HepG2 (cell line): ENCODE measurements around the gene DSE. TPM values are rescaled to one million over a fixed set of nuclear protein-coding genes. Genes with fewer than 3 reads are reported as not detected.

Experiments
- ATAC-seq: fragments of 200-7000 bp; cut with Tn5 transposase; 3 replicates; pipeline ENCODE4 v1.9.1; 2020; ENCODE audit warnings: mild to moderate bottlenecking, moderate library complexity
- BruUV-seq: library from RNA; stranded (reverse); fragments of 400-500 nt; replicated peaks from 2 replicates; lab custom pipeline; 2021; lab: Mats Ljungman, UMichigan
- CTCF ChIA-PET: fragments of 300-600 bp; formaldehyde crosslinking; extraction: SDS; loops from one replicate; lab custom pipeline; 2021; ENCODE audit warnings: low total read pairs, inconsistent platforms, low intra/inter-chr PET ratio; lab: Yijun Ruan, JAX
- POLR2A ChIA-PET: fragments of 350-600 bp; sonication (Branson Sonifier 250); formaldehyde crosslinking; loops from one replicate; lab custom pipeline; 2020; ENCODE audit warnings: antibody characterized with exemption, inconsistent platforms; lab: Yijun Ruan, JAX
- DNase-seq: peaks from one replicate; pipeline ENCODE4 v3.0.0-alpha.2; 2015; ENCODE audit warnings: low spot score
- FAIRE-seq: peaks from 3 replicates; lab custom pipeline; 2011; peaks lifted over from hg19 to GRCh38; lab: Jason Lieb, UNC
- H2AFZ ChIP-seq: one replicate; pipeline ENCODE4 v1.6.1; 2011; ENCODE audit warnings: low read length, inconsistent platforms
- H3K27ac ChIP-seq: fragments of 300-600 bp; 3 replicates; pipeline ENCODE4 v1.8.0; 2011; ENCODE audit warnings: mixed run types, mild to moderate bottlenecking, mixed read lengths, low read length, inconsistent platforms; ENCODE audit not compliant: insufficient read depth; ENCODE audit errors: extremely low read length
- H3K27me3 ChIP-seq, 2 experiments: fragments of 200-600 bp in 1 of 2; 2 replicates in 1 of 2; 3 replicates in 1 of 2; pipeline versions ENCODE4 v1.6.0 to v1.8.0; 2011; ENCODE audit warnings: low read length in 2 of 2, mild to moderate bottlenecking in 2 of 2, moderate library complexity in 2 of 2, inconsistent platforms in 1 of 2; ENCODE audit not compliant: insufficient read depth in 2 of 2, control insufficient read depth in 1 of 2
- H3K36me3 ChIP-seq, 2 experiments: fragments of 200-600 bp in 1 of 2; replicated peaks in 1 of 2; 2 replicates in 1 of 2; 3 replicates in 1 of 2; pipeline versions ENCODE4 v1.5.1 to v1.8.0; 2011; ENCODE audit warnings: low read length in 2 of 2, inconsistent platforms in 1 of 2; ENCODE audit not compliant: insufficient read depth in 2 of 2, control insufficient read depth in 1 of 2
- H3K4me1 ChIP-seq: 2 replicates; pipeline ENCODE4 v1.5.1; 2012; ENCODE audit warnings: low read length, inconsistent platforms; ENCODE audit not compliant: insufficient read depth
- H3K4me2 ChIP-seq: 2 replicates; pipeline ENCODE4 v1.6.0; 2011; ENCODE audit warnings: low read depth, low read length, inconsistent platforms
- H3K4me3 ChIP-seq, 3 experiments: fragments of 200-600 bp in 1 of 3; sonication (generic), shearing (Covaris generic) in 1 of 3; replicated peaks in 1 of 3; 2 replicates each; pipeline ENCODE4 v1.5.1; 2011 to 2016; ENCODE audit warnings: low read length in 3 of 3, inconsistent platforms in 2 of 3, low read depth in 2 of 3, mild to moderate bottlenecking in 2 of 3, control low read depth in 1 of 3, mixed read lengths in 1 of 3; ENCODE audit not compliant: insufficient read depth in 1 of 3
- H3K79me2 ChIP-seq: one replicate; pipeline ENCODE4 v1.6.1; 2011; ENCODE audit warnings: low read length, inconsistent platforms; ENCODE audit not compliant: insufficient read depth
- H3K9ac ChIP-seq: 2 replicates; pipeline ENCODE4 v1.6.0; 2011; ENCODE audit warnings: mild to moderate bottlenecking, low read depth, low read length, inconsistent platforms; ENCODE audit not compliant: insufficient read depth
- H3K9me3 ChIP-seq: 2 replicates; pipeline ENCODE4 v1.5.1; 2012; ENCODE audit warnings: mild to moderate bottlenecking, low read length
- H4K20me1 ChIP-seq: 2 replicates; pipeline ENCODE4 v1.6.0; 2011; ENCODE audit warnings: inconsistent platforms, mild to moderate bottlenecking, low read length, moderate library complexity; ENCODE audit not compliant: insufficient read depth
- CREBL2 ChIP-seq: sonication (generic); formaldehyde crosslinking; IDR thresholded peaks from 2 replicates; pipeline ENCODE4 v1.8.1; 2023; ENCODE audit warnings: missing genetic modification reagents, mild to moderate bottlenecking, borderline replicate concordance
- HBP1 ChIP-seq: IDR thresholded peaks from 2 replicates; pipeline ENCODE4 v1.6.1; 2016; ENCODE audit warnings: low read depth, control low read depth
- MNT ChIP-seq: fragments of 450-650 bp; IDR thresholded peaks from 2 replicates; pipeline ENCODE4 v1.6.1; 2016
- ZNF253 ChIP-seq: sonication (generic); formaldehyde crosslinking; IDR thresholded peaks from 2 replicates; pipeline ENCODE4 v1.8.0; 2022; ENCODE audit warnings: mild to moderate bottlenecking, missing genetic modification reagents, borderline replicate concordance
- WGBS: methylation state at CpG from one replicate; pipeline ENCODE4 v1.1.6; 2017; ENCODE audit warnings: low lambda C conversion rate; 5-methylcytosine and 5-hydroxymethylcytosine counted together
- in situ Hi-C: cut with HindIII; loops from 2 replicates; pipeline ENCODE4 v1.10.0; 2017; ENCODE audit warnings: low pct_unique_long_range_greater_than_20kb; ENCODE audit not compliant: extremely low pct_ligation_motif_present
- intact Hi-C: fragments of 100-400 bp; cut with micrococcal nuclease; formaldehyde crosslinking; loops from one replicate; pipeline ENCODE4 v1.10.0; 2022; ENCODE audit not compliant: unreplicated experiment
- polyA plus RNA-seq, 8 experiments: library from polyadenylated mRNA; depleted of rRNA in 3 of 8; stranded (reverse) in 7 of 8; unstranded in 1 of 8; fragments of >200 nt; fragmentation: Illumina TruSeq in 4 of 8; extraction: Trizol in 4 of 8; gene quantifications; 2 replicates each; pipeline versions ENCODE4 v1.2.1 to v1.2.3, GENCODE V29; 2011 to 2016; ENCODE audit warnings: low read depth in 4 of 8, missing spikeins in 1 of 8, mixed read lengths in 1 of 8; ENCODE audit not compliant: insufficient read depth in 1 of 8
- total RNA-seq, 5 experiments: library from RNA; depleted of rRNA; stranded (reverse); fragments of >200 nt; fragmentation: Illumina TruSeq; extraction: Trizol; gene quantifications; 2 replicates each; pipeline ENCODE4 v1.2.3, GENCODE V29; 2016; ENCODE audit warnings: low read depth in 1 of 5

The DSE gene
- total and polyA plus RNA-seq, 2 of the 13 experiments (the other 11 are each of a cell fraction or from before 2014, with no cell fraction given): 2.6 to 4.6 TPM

- TF ChIP-seq ZNF253 (CRISPR knock-in tag) (no peak), MNT (peak; percentile 9; the same call in 1 of the 2 replicates)
- CTCF ChIA-PET: no interaction called here
- Histone ChIP-seq H3K4me2 (no peak overlapping the region), H3K27ac (no peak overlapping the region), H3K4me1 (no peaks in the 10 kb centered on the region), H2AFZ (no peak overlapping the region), H3K36me3 (no peaks in the 10 kb centered on the region), H4K20me1 (no peaks in the 10 kb centered on the region), H3K4me3 (no peak overlapping the region), H3K9me3 (no peaks in the 10 kb centered on the region), H3K27me3 (no peaks in the 10 kb centered on the region; a peak in 1 of 5 replicates), H3K9ac (no peak overlapping the region), H3K79me2 (no peaks in the 10 kb centered on the region)
- in situ Hi-C loops (no loop called here), intact Hi-C loops (loop anchor here (2.0 kb wide), 1 partner anchor 23 kb away; no protein-coding TSS in a partner anchor)
- POLR2A ChIA-PET: no interaction called here
- no peak for DNase-seq
- WGBS: 13% methylated on average over 2 of the region's 2 CpGs
- FAIRE-seq: no peak
- BruUV-seq: no TSS peak
- ATAC-seq: no peak
These were observed 8.5 kb upstream of the DSE start for GRCh38 chr6:116362276-116362675.

GRCh38 chr6:116363759-116364158 lies 7.0 kb upstream of the DSE start:
- intact Hi-C loops (loop anchor here (2.0 kb wide), 1 partner anchor 21 kb away; no protein-coding TSS in a partner anchor), in situ Hi-C loops (no loop called here)
- CTCF ChIA-PET: no interaction called here
- H3K79me2 ChIP-seq: no peaks in the 10 kb centered on the region
- peaks cover 0 to 3% of the 10 kb centered on the region in 2 experiments; a peak in 1 of 5 replicates for H3K27me3 ChIP-seq
- BruUV-seq: no TSS peak
- no peaks in the 10 kb centered on the region for H3K4me1 ChIP-seq
- H3K36me3 ChIP-seq: no peaks in the 10 kb centered on the region
- ATAC-seq: no peak
- no peak overlapping the region for H2AFZ ChIP-seq
- H3K9ac ChIP-seq: no peak overlapping the region
- H3K4me2 ChIP-seq: no peak overlapping the region
- no peak for DNase-seq
- POLR2A ChIA-PET: no interaction called here
- no peak for FAIRE-seq
- no peak overlapping the region for H3K4me3 ChIP-seq
- no peak overlapping the region for H3K27ac ChIP-seq
- no peaks in the 10 kb centered on the region for H3K9me3 ChIP-seq
- TF ChIP-seq HBP1 (CRISPR knock-in tag) (no peak), CREBL2 (CRISPR knock-in tag) (no peak)
- H4K20me1 ChIP-seq: no peaks in the 10 kb centered on the region
